GM19025 (cell line): Measurements from ENCODE around the gene SUPT6H.
"Not testable (repeated sequence)": the region's sequence is repeated elsewhere in the genome, so short reads cannot be mapped to it uniquely, and the experiment has no call there.

Source experiments
- ATAC-seq: cut with Tn5 transposase; IDR thresholded peaks from one replicate; pipeline ENCODE4 v1.9.1; 2021; ENCODE audit warnings: mild to moderate bottlenecking, low read depth, moderate library complexity; ENCODE audit not compliant: unreplicated experiment

The SUPT6H gene

DNA sequence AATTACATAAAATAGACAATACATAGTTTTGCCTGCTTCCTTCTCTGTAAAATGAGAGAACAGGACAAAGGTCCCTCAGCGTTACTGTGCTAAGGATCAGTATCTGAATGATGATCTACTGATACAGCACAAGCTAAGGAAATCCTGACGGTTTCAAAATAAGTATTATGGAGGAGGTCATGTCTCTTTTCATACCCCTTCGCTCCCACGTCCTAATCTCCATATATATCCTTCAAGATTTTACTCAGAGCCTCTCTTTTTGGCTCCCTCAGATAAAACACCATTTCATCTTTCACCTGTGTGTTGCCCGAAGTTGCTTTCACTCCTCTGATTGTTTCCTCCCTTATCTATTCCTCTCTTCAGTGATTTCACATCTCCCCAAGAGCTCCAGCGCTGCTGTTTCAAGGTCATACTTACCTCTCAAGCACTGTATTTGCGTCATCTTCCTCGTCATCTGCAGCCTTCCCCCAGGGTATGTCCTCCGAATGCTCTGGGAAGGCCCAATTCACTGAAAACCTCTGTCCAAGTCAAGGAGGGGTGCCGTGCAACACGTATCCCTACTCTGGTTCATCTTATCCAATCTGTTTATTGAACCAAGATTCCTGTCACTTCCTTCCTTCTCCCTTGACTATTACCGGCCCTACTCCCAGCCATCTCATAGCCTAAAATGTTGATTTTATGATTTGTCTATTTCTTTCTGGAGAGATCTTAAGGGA is 15.8 kb upstream of the SUPT6H start:
- no peak for ATAC-seq

DNA sequence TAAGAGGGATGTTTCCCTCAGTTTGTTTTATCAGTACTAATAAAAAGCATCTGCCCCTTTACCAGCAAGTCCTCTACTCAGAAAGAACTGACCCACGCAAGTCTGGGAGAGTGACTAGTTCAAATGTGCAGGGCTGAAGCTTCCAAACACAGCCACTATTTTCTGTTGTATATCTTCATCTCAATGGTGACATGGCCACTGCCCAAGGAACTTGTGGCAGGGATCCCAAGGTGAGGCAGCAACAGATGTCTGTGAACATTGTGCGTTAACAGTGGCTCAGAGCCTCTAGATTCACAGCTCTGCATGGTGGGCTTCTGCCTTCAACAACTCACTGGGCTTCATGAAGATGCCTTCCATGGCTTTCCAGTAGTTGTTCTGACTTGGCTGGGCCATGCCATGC is 13.3 kb upstream of the SUPT6H start:
- no peak for ATAC-seq

DNA sequence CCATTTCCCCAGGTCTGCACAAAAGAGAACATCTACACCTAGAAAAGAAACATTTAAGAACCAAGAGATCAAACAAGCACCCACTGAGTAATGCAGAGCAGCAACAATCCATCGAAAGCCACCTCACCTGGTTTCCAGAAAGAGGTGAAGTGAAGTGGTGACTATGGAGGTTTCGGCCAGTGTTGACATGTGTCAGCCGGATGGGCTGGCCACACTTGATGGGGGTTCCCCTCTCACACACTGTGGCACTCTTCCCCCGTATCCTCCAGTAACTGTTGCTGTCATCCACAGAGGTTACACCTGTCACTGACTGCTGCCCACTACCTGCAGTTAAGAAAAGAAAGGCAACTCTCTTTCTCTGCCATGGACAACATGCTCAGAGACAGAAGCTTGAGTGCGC is 6.8 kb upstream of the SUPT6H start:
- ATAC-seq = no peak

GRCh38 chr17:28657756-28658155 is 4.2 kb upstream of the SUPT6H start:
- ATAC-seq = no peak

- ATAC-seq = not testable (repeated sequence)
These were observed 3.7 kb upstream of the SUPT6H start for GRCh38 chr17:28658342-28658741.

DNA sequence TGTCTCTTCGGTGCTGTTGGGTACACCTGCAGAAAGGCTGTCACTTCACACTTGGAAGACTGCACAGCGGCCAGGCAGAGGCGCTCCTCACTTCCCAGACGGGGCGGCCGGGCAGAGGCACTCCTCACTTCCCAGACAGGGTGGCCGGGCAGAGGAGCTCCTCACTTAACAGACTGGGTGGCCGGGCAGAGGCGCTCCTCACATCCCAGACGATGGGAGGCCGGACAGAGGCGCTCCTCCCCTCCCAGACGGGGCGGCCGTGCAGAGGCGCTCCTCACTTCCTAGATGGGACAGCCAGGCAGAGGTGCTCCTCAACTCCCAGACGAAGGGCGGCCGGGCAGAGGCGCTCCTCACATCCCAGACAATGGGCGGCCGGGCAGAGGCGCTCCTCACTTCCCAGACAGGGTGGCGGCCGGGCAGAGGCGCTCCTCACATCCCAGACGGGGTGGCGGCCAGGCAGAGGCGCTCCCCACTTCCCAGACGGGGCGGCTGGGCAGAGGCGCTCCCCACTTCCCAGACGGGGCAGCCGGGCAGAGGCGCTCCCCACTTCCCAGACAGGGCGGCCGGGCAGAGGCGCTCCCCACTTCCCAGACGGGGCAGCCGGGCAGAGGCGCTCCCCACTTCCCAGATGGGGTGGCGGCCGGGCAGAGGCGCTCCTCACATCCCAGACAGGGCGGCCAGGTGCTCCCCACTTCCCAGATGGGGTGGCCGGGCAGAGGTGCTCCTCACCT is 3.1 kb upstream of the SUPT6H start:
- ATAC-seq = not testable (repeated sequence)

GRCh38 chr17:28659497-28659881 is 2.5 kb upstream of the SUPT6H start:
- ATAC-seq = not testable (repeated sequence)

- no peak for ATAC-seq
These were observed 473 bp downstream of the SUPT6H start for GRCh38 chr17:28662527-28662829.

DNA sequence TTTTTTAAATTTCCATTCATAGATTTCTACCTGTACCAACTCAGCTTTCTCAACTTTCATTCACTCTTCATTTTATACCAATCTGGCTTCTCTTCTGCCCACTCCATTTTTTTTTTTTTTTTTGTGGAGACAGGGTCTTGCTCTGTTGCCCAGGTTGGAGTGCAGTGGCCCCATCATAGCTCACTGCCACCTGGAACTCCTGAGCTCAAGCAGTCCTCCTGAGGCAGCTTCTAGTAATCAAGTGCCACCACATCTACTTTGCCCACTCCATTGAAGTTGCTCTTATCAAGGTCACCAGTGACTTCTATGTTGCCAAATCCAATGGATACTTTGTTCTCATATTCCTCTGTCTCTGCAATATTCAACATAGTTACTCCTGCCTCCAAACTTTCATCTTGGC is 1.7 kb downstream of the SUPT6H start:
- ATAC-seq = no peak

- no peak for ATAC-seq
These were observed 4.0 kb downstream of the SUPT6H start for GRCh38 chr17:28665994-28666393.

DNA sequence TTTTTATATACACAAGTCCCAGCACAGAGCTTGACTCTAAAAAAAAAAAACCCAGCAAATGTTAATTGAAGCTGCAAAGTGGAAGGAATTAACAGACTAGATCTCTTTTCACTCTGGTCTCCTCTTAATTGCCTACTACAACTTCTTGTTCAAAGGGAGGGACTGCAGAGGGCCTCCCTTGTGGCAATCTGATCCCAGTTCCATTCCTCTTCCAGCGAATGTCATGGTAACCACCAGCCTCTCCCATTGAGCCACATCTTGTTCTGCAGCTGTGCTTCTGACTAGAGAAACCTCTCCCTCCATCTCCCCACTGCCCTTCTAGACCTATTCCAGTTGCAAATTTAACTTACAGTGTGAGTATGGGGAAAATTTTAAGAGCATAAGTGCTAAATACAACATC is 5.9 kb downstream of the SUPT6H start:
- no peak for ATAC-seq

DNA sequence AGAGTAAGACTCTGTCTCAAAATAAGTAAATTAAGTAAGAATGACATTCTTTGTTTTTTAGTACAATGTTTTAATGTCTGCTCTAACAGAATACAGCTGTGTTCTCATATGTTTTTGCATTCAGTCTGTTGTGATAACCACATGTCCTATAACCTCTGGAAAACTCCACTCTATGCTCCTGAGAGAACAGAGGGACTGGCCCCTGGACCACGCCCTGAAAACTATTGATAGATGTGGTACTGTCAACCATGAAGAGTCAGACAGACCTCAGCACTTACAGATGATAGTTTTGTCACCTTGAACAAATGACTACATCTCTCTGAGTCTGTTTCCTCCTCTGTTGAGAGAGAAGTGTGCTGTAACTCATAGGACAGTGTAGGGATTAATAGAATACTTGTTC is 7.9 kb downstream of the SUPT6H start:
- no peak for ATAC-seq

GRCh38 chr17:28675490-28675889 is 13.5 kb downstream of the SUPT6H start:
- no peak for ATAC-seq

- no peak for ATAC-seq
These were observed 14.0 kb downstream of the SUPT6H start for GRCh38 chr17:28675980-28676379.

GRCh38 chr17:28682655-28683054 is 20.6 kb downstream of the SUPT6H start:
- ATAC-seq = no peak

- no peak for ATAC-seq
These were observed 23.0 kb downstream of the SUPT6H start for GRCh38 chr17:28684963-28685362.

DNA sequence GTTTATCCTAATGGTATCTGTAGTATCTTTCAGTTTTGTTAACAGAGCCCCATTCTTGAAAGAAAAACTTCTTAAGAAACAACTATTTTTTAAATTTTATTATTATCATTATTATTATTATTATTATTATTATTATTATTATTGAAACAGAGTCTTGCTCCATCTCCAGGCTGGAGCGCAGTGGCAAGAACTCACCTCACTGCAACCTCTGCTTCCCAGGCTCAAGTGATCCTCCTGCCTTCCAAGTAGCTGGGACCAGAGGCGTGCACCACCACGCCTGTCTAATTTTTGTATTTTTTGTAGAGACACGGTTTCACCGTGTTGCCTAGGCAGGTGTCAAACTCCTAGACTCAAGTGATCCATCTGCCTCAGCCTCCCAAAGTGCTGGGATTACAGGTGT is 23.4 kb downstream of the SUPT6H start:
- ATAC-seq = no peak

GRCh38 chr17:28686296-28686695 is 24.3 kb downstream of the SUPT6H start:
- ATAC-seq = no peak

DNA sequence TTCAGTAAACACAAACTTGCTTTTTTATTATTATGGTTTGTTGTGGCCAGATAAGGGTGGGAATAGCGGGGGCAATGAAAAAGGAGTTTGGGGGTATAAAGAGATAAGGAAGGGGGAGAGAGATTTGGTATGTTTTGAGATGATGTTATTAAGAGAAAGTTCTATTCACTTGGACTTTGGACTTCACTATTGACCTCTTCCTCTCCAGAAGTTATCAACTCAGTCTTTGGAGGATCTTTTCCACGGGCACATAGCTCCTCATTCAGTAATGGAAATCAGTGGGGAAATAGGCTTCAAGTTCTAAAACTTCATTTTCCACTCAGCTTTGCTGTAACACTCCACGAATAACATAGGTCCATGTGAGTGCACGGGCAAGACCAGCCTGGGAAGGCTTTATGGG is 26.5 kb downstream of the SUPT6H start:
- ATAC-seq = no peak

- no peak for ATAC-seq
These were observed 27.0 kb downstream of the SUPT6H start for GRCh38 chr17:28689011-28689410.

DNA sequence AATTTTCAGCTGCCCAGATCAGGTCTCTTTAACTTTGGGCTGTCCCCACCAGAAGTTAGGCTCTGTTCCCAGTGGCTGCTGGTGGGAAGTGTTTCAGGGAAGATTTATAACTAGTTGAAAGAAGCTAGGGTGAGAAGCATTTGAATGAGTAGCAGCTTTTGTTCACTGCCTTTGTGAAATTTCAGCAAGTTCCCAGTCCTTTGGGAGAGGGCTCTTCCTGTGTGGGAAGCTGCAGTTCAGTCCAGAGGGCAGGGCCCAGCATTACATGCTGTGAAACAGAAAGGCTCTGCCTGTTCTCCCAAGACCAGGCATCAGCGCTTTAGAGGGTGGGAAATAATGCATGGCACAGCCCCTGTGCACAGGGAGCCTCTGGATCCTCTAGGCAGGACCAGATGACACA is 31.9 kb downstream of the SUPT6H start:
- ATAC-seq = no peak

- ATAC-seq = no peak
These were observed 36.4 kb downstream of the SUPT6H start for GRCh38 chr17:28698253-28698941.
